ENCODE data around the gene CCR6. TPM values are rescaled to one million over a fixed set of nuclear protein-coding genes. Genes with fewer than 3 reads are reported as not detected.
A peak's percentile ranks its signal among the peaks of the same experiment; 100 is the strongest.
"Not testable (repeated sequence)": the region's sequence is repeated elsewhere in the genome, so short reads cannot be mapped to it uniquely, and the experiment has no call there.

The CCR6 gene
- total and polyA plus RNA-seq, 7 donors = 0.01 to 0.05 TPM; not detected in 5

GRCh38 chr6:167178896-167179655 is 56.2 kb downstream of the CCR6 start:
- DNase-seq; H3K36me3 ChIP-seq (ENCODE audit: insufficient read depth in 1 of 2, low read depth in 1 of 2); H3K27me3 ChIP-seq (ENCODE audit: insufficient read depth in 3 of 3, low read length in 2 of 3); H3K9me3 ChIP-seq; H3K27ac ChIP-seq; H3K4me3 ChIP-seq; ATAC-seq; intact Hi-C loops (cut with DNase I); H3K4me1 ChIP-seq: not testable (repeated sequence)
- WGBS, 3 donors = 83 to 87% (median 85%) methylated on average over 17 to 24 of the region's 31 CpGs

- H3K9me3 ChIP-seq; H3K36me3 ChIP-seq (ENCODE audit: insufficient read depth in 1 of 2, low read depth in 1 of 2); H3K27me3 ChIP-seq (ENCODE audit: insufficient read depth in 3 of 3, low read length in 2 of 3); H3K4me3 ChIP-seq; ATAC-seq; intact Hi-C loops (cut with DNase I); H3K27ac ChIP-seq; DNase-seq; H3K4me1 ChIP-seq: not testable (repeated sequence)
- WGBS, 3 donors = 72 to 83% (median 74%) methylated on average over 4 to 5 of the region's 8 CpGs
Observed at GRCh38 chr6:167180086-167180485, 57.2 kb downstream of the CCR6 start.

DNA sequence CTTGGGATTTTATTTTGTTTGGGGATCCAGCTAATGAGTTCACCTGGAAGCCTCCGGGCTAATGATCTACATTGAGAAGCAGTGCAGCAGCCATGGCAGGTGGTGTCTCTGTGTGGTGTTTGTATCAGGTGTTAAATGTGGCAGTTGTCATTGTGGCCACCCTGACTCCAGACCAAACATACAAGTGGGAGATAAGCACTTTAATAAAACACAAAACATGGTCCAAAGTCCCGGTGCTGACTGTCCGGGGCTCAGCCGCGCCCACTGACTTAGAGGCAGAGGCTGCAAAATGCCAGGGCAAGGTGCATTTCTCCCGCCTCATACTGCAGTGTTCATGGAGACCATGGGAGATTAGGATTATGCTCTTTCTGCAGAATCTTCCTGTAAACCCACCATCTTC is 58.5 kb downstream of the CCR6 start:
- H3K27ac ChIP-seq; intact Hi-C loops (cut with DNase I); H3K27me3 ChIP-seq (ENCODE audit: insufficient read depth in 3 of 3, low read length in 2 of 3); H3K4me1 ChIP-seq; H3K9me3 ChIP-seq; H3K4me3 ChIP-seq; H3K36me3 ChIP-seq (ENCODE audit: insufficient read depth in 1 of 2, low read depth in 1 of 2); DNase-seq; ATAC-seq: not testable (repeated sequence)
- WGBS, 3 donors = 88% methylated on average over 1 of the region's 6 CpGs; no CpG with 5 or more reads in 2 of the 3 donors

DNA sequence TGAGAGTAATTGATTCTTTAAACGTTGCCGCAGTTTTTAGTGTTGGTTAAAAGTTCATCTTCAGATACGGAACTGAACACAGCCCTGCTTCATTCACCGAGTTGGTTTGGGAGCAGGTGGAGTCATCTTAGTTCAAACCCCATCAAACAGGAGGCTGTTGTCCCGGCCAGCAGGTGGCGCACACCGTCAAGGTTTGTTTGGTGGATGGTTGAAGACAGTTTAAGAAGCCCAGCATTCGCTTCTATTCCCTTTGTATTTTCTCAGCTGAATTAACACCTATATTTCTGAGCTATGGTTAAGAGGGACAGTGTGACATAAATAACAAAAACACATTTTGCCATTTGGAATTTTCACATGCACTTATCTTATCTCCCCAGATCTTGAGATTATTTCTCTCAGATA is 60.0 kb downstream of the CCR6 start:
- H3K27ac ChIP-seq = not testable (repeated sequence)
- 4 to 10% (median 7%) methylated on average over 4 of the region's 8 CpGs for WGBS, 3 donors

GRCh38 chr6:167185101-167185500 is 62.2 kb downstream of the CCR6 start:
- H3K27ac ChIP-seq; H3K4me1 ChIP-seq; H3K36me3 ChIP-seq (ENCODE audit: insufficient read depth in 1 of 2, low read depth in 1 of 2); ATAC-seq; DNase-seq; H3K4me3 ChIP-seq; H3K9me3 ChIP-seq; H3K27me3 ChIP-seq (ENCODE audit: insufficient read depth in 3 of 3, low read length in 2 of 3): not testable (repeated sequence)
- WGBS, 3 donors = 38 to 53% (median 47%) methylated on average over 3 of the region's 3 CpGs
- intact Hi-C loops (cut with DNase I) = loop anchor here in 1 of 2 donors (5.0 kb wide), 1 partner anchor 182 kb away; no protein-coding TSS in a partner anchor

More for the DNA sequence above, 60.0 kb downstream of the CCR6 start:
- DNase-seq; H3K4me3 ChIP-seq; H3K9me3 ChIP-seq; H3K4me1 ChIP-seq; intact Hi-C loops (cut with DNase I); H3K36me3 ChIP-seq (ENCODE audit: insufficient read depth in 1 of 2, low read depth in 1 of 2); H3K27me3 ChIP-seq (ENCODE audit: insufficient read depth in 3 of 3, low read length in 2 of 3): not testable (repeated sequence)
- ATAC-seq = peak in 2 of 4 donors; percentile 51 to 61
- TF ChIP-seq CTCF (IDR thresholded peaks at IDR 0.05) = peak; percentile 25

DNA sequence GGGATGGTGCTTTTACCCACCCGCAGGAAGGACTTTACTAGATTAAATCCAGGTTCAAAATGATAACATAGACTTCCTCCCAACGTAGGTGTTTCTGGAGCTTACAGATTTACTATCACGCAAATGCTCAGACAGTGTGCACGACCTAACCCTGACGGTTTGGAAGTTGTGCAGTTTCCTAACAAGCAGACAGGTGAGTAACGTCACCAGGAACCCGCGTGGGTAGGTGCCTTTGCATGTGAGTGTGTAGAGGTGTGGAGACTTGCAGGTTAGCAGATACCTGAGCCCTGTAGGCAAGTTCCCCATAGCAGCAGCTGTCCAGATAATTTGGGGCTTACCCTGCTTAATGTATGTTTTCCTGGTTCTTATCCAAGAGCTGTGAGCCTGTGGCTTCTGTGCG is 64.4 kb downstream of the CCR6 start:
- DNase-seq = not testable (repeated sequence)
- WGBS, 3 donors = 77 to 79% (median 77%) methylated on average over 8 to 9 of the region's 9 CpGs
- intact Hi-C loops (cut with DNase I) = loop anchor here in 1 of 2 donors (5.0 kb wide), 1 partner anchor 180 kb away; no protein-coding TSS in a partner anchor

More for the DNA sequence above, 64.4 kb downstream of the CCR6 start:
- ATAC-seq; H3K36me3 ChIP-seq (ENCODE audit: insufficient read depth in 1 of 2, low read depth in 1 of 2); H3K27ac ChIP-seq; H3K4me1 ChIP-seq; H3K9me3 ChIP-seq; H3K4me3 ChIP-seq; H3K27me3 ChIP-seq (ENCODE audit: insufficient read depth in 3 of 3, low read length in 2 of 3): not testable (repeated sequence)

Other genes with a start within 250 kb of the CCR6 start
- 10 to 100 TPM in 1 of 4 donors, 1 to 10 TPM in 3; 2.8 to 10.1 (median 6.5) TPM for gene RNASET2, start 166.5 kb upstream of the CCR6 start, total RNA-seq
- gene RNASET2, start 166.5 kb upstream of the CCR6 start, polyA plus RNA-seq = 1 to 10 TPM; 3.6 to 3.9 (median 3.7) TPM
- gene CEP43, start 123.7 kb upstream of the CCR6 start, total RNA-seq = 1 to 10 TPM; 3.0 to 7.9 (median 5.8) TPM
- 10 to 100 TPM in 1 of 3 donors, 1 to 10 TPM in 2; 3.7 to 18.8 (median 9.2) TPM for gene CEP43, start 123.7 kb upstream of the CCR6 start, polyA plus RNA-seq
- not detected for gene GPR31, start 34.9 kb downstream of the CCR6 start, total RNA-seq
- gene GPR31, start 34.9 kb downstream of the CCR6 start, polyA plus RNA-seq = not detected
- gene UNC93A, start 168.2 kb downstream of the CCR6 start, total RNA-seq = not detected
- not detected for gene UNC93A, start 168.2 kb downstream of the CCR6 start, polyA plus RNA-seq
- gene TTLL2, start 202.0 kb downstream of the CCR6 start, total RNA-seq = not detected
- gene TTLL2, start 202.0 kb downstream of the CCR6 start, polyA plus RNA-seq = not detected